ENCODE measurements around the gene CLEC4D.

CLEC4D gene

GRCh38 chr12:8471090-8471489, 42.2 kb upstream of the CLEC4D start:
- H3F3A ChIP-seq (ENCODE audit: control insufficient read depth, insufficient read depth), result no peaks in the 10 kb centered on the region
- no peaks in the 10 kb centered on the region for H3K9me3 ChIP-seq (ENCODE audit: control insufficient read depth, insufficient read depth, low read length)
- H3K4me2 ChIP-seq (ENCODE audit: low read length), result no peak overlapping the region
- TF ChIP-seq EZH2phosphoT487 (IDR thresholded peaks at IDR 0.05; ENCODE audit: borderline replicate concordance, low read length), result no peak
- no peak for TF ChIP-seq CTCF (IDR thresholded peaks at IDR 0.05; ENCODE audit: low read depth, low read length, poor library complexity, severe bottlenecking)
- H3K79me2 ChIP-seq (ENCODE audit: control insufficient read depth, low read length), result no peaks in the 10 kb centered on the region
- H3K9me2 ChIP-seq (replicated peaks; ENCODE audit: control insufficient read depth, low read length), result no peaks in the 10 kb centered on the region
- H3K4me3 ChIP-seq (ENCODE audit: low read length), result no peak overlapping the region
- no peaks in the 10 kb centered on the region for H4K20me1 ChIP-seq (ENCODE audit: control insufficient read depth, insufficient read depth, low read depth, low read length)
- no peak overlapping the region for H3K27ac ChIP-seq (ENCODE audit: low read depth, low read length)
- H3K4me1 ChIP-seq (ENCODE audit: control insufficient read depth, low read length), result no peaks in the 10 kb centered on the region
- no peaks in the 10 kb centered on the region for H3K27me3 ChIP-seq (ENCODE audit: control insufficient read depth, low read length)
- H3K36me3 ChIP-seq (ENCODE audit: control insufficient read depth, low read length), result no peaks in the 10 kb centered on the region

- no peaks in the 10 kb centered on the region for H3K9me2 ChIP-seq (replicated peaks; ENCODE audit: control insufficient read depth, low read length)
Observed at GRCh38 chr12:8475508-8476203, 37.6 kb upstream of the CLEC4D start.

GRCh38 chr12:8482571-8483061, 30.7 kb upstream of the CLEC4D start:
- Histone ChIP-seq H3K79me2 (ENCODE audit: control insufficient read depth, low read length) (no peaks in the 10 kb centered on the region), H3F3A (ENCODE audit: control insufficient read depth, insufficient read depth) (no peaks in the 10 kb centered on the region), H3K4me2 (ENCODE audit: low read length) (no peak overlapping the region)

More at GRCh38 chr12:8475508-8476203, 37.6 kb upstream of the CLEC4D start:
- no peaks in the 10 kb centered on the region for H3K36me3 ChIP-seq (ENCODE audit: control insufficient read depth, low read length)
- no peaks in the 10 kb centered on the region for H3K79me2 ChIP-seq (ENCODE audit: control insufficient read depth, low read length)
- no peaks in the 10 kb centered on the region for H3K9me3 ChIP-seq (ENCODE audit: control insufficient read depth, insufficient read depth, low read length)
- no peaks in the 10 kb centered on the region for H4K20me1 ChIP-seq (ENCODE audit: control insufficient read depth, insufficient read depth, low read depth, low read length)
- no peaks in the 10 kb centered on the region for H3K27me3 ChIP-seq (ENCODE audit: control insufficient read depth, low read length)
- no peak overlapping the region for H3K4me3 ChIP-seq (ENCODE audit: low read length)
- no peak overlapping the region for H3K4me2 ChIP-seq (ENCODE audit: low read length)
- H3K27ac ChIP-seq (ENCODE audit: low read depth, low read length), result no peak overlapping the region
- H3K4me1 ChIP-seq (ENCODE audit: control insufficient read depth, low read length), result no peaks in the 10 kb centered on the region
- H3F3A ChIP-seq (ENCODE audit: control insufficient read depth, insufficient read depth), result no peaks in the 10 kb centered on the region
- TF ChIP-seq EZH2phosphoT487 (IDR thresholded peaks at IDR 0.05; ENCODE audit: borderline replicate concordance, low read length), result no peak

More at GRCh38 chr12:8482571-8483061, 30.7 kb upstream of the CLEC4D start:
- Histone ChIP-seq H3K4me3 (ENCODE audit: low read length) (no peak overlapping the region), H3K27me3 (ENCODE audit: control insufficient read depth, low read length) (no peaks in the 10 kb centered on the region; the same call in 1 of the 2 replicates), H4K20me1 (ENCODE audit: control insufficient read depth, insufficient read depth, low read depth, low read length) (no peaks in the 10 kb centered on the region), H3K9me2 (replicated peaks; ENCODE audit: control insufficient read depth, low read length) (no peaks in the 10 kb centered on the region), H3K27ac (ENCODE audit: low read depth, low read length) (no peak overlapping the region), H3K36me3 (ENCODE audit: control insufficient read depth, low read length) (no peaks in the 10 kb centered on the region), H3K4me1 (ENCODE audit: control insufficient read depth, low read length) (no peaks in the 10 kb centered on the region), H3K9me3 (ENCODE audit: control insufficient read depth, insufficient read depth, low read length) (no peaks in the 10 kb centered on the region)
- TF ChIP-seq CTCF (IDR thresholded peaks at IDR 0.05; ENCODE audit: low read depth, low read length, poor library complexity, severe bottlenecking), result no peak
- no peak for TF ChIP-seq EZH2phosphoT487 (IDR thresholded peaks at IDR 0.05; ENCODE audit: borderline replicate concordance, low read length)
